H9 (cell line): ENCODE results near the gene MTMR1. TPM values are rescaled to one million over a fixed set of nuclear protein-coding genes. Genes with fewer than 3 reads are reported as not detected.

Experiments
- DNase-seq: peaks from one replicate; pipeline ENCODE4 v3.0.0-alpha.2; 2017
- H2AFZ ChIP-seq: one replicate; pipeline ENCODE4 v1.6.1; 2013; ENCODE audit warnings: mild to moderate bottlenecking, low read length, control low read depth, moderate library complexity
- H2AK5ac ChIP-seq: 2 replicates; pipeline ENCODE4 v1.6.1; 2013; ENCODE audit warnings: low read length, control low read depth, mixed read lengths; ENCODE audit not compliant: insufficient read length
- H2BK120ac ChIP-seq: one replicate; pipeline ENCODE4 v1.6.1; 2013; ENCODE audit warnings: low read depth, mild to moderate bottlenecking, low read length, control low read depth, inconsistent platforms; ENCODE audit not compliant: poor library complexity, severe bottlenecking
- H2BK12ac ChIP-seq: 2 replicates; pipeline ENCODE4 v1.6.1; 2013; ENCODE audit warnings: low read length, control low read depth, mixed read lengths, low read depth; ENCODE audit not compliant: insufficient read length
- H2BK15ac ChIP-seq: 2 replicates; pipeline ENCODE4 v1.6.1; 2013; ENCODE audit warnings: low read depth, low read length, control low read depth
- H2BK20ac ChIP-seq: one replicate; pipeline ENCODE4 v1.6.1; 2013; ENCODE audit warnings: low read depth, mild to moderate bottlenecking, low read length, control low read depth, inconsistent platforms; ENCODE audit not compliant: poor library complexity, severe bottlenecking
- H2BK5ac ChIP-seq: 2 replicates; pipeline ENCODE4 v1.6.1; 2013; ENCODE audit warnings: low read length, control low read depth, mixed read lengths; ENCODE audit not compliant: insufficient read length
- H3K14ac ChIP-seq: 2 replicates; pipeline ENCODE4 v1.6.1; 2013; ENCODE audit warnings: low read length, control low read depth; ENCODE audit not compliant: insufficient read depth
- H3K18ac ChIP-seq: 2 replicates; pipeline ENCODE4 v1.6.1; 2013; ENCODE audit warnings: low read depth, mild to moderate bottlenecking, mixed read lengths, low read length, control low read depth; ENCODE audit not compliant: insufficient read length
- H3K23ac ChIP-seq: 2 replicates; pipeline ENCODE4 v1.6.1; 2013; ENCODE audit warnings: low read length, control low read depth, mixed read lengths, low read depth; ENCODE audit not compliant: insufficient read length
- H3K23me2 ChIP-seq: 2 replicates; pipeline ENCODE4 v1.6.1; 2013; ENCODE audit warnings: low read depth, mild to moderate bottlenecking, mixed read lengths, low read length, control low read depth; ENCODE audit not compliant: insufficient read length, poor library complexity, severe bottlenecking
- H3K27ac ChIP-seq: 2 replicates; pipeline ENCODE4 v1.5.1; 2013; ENCODE audit warnings: low read length, control low read depth, mixed read lengths, low read depth; ENCODE audit not compliant: insufficient read length
- H3K27me3 ChIP-seq: 2 replicates; pipeline ENCODE4 v1.6.1; 2013; ENCODE audit warnings: low read length, control low read depth, inconsistent platforms; ENCODE audit not compliant: insufficient read depth
- H3K4ac ChIP-seq: 2 replicates; pipeline ENCODE4 v1.6.1; 2013; ENCODE audit warnings: low read depth, mild to moderate bottlenecking, control low read depth, inconsistent platforms, low read length, moderate library complexity
- H3K4me1 ChIP-seq: 2 replicates; pipeline ENCODE4 v1.6.1; 2013; ENCODE audit warnings: low read length, control low read depth, inconsistent platforms; ENCODE audit not compliant: insufficient read depth
- H3K4me2 ChIP-seq: 2 replicates; pipeline ENCODE4 v1.6.1; 2013; ENCODE audit warnings: low read length, control low read depth, mixed read lengths; ENCODE audit not compliant: insufficient read length, insufficient read depth
- H3K56ac ChIP-seq: 2 replicates; pipeline ENCODE4 v1.6.1; 2013; ENCODE audit warnings: low read depth, mild to moderate bottlenecking, mixed read lengths, low read length, control low read depth; ENCODE audit not compliant: insufficient read length
- H3K79me1 ChIP-seq: 2 replicates; pipeline ENCODE4 v1.6.1; 2013; ENCODE audit warnings: low read depth, mild to moderate bottlenecking, moderate library complexity, low read length, control low read depth, inconsistent platforms; ENCODE audit not compliant: insufficient read depth, poor library complexity, severe bottlenecking
- H3K79me2 ChIP-seq: 2 replicates; pipeline ENCODE4 v1.6.1; 2013; ENCODE audit warnings: low read length, control low read depth, inconsistent platforms; ENCODE audit not compliant: insufficient read depth
- H3K9ac ChIP-seq: 2 replicates; pipeline ENCODE4 v1.6.1; 2013; ENCODE audit warnings: low read length, control low read depth, mixed read lengths; ENCODE audit not compliant: insufficient read length; ENCODE audit errors: extremely low read depth
- H3K9me3 ChIP-seq: one replicate; pipeline ENCODE4 v1.6.1; 2013; ENCODE audit warnings: low read depth, low read length, inconsistent platforms; ENCODE audit not compliant: control insufficient read depth
- H3T11ph ChIP-seq: one replicate; pipeline ENCODE4 v1.6.1; 2013; ENCODE audit warnings: mild to moderate bottlenecking, low read length, control low read depth, inconsistent platforms
- H4K20me1 ChIP-seq: one replicate; pipeline ENCODE4 v1.6.1; 2013; ENCODE audit not compliant: control insufficient read depth, insufficient read length, insufficient read depth
- H4K5ac ChIP-seq: 2 replicates; pipeline ENCODE4 v1.6.1; 2013; ENCODE audit warnings: low read depth, mild to moderate bottlenecking, mixed read lengths, low read length, control low read depth; ENCODE audit not compliant: insufficient read length
- H4K8ac ChIP-seq: replicated peaks from 2 replicates; pipeline ENCODE4 v1.6.1; 2013; ENCODE audit warnings: low read length, control low read depth, mixed read lengths, low read depth; ENCODE audit not compliant: insufficient read length
- H4K91ac ChIP-seq: 2 replicates; pipeline ENCODE4 v1.6.1; 2013; ENCODE audit warnings: low read depth, mild to moderate bottlenecking, moderate library complexity, mixed read lengths, low read length, control low read depth; ENCODE audit not compliant: insufficient read length
- H3K27ac Mint-ChIP-seq, 3 experiments: 2 replicates in 2 of 3; 3 replicates in 1 of 3; pipeline ENCODE4 v1.8.0; 2020 to 2021; ENCODE audit warnings: mixed read lengths in 3 of 3, mild to moderate bottlenecking in 1 of 3, moderate library complexity in 1 of 3
- H3K27me3 Mint-ChIP-seq: 2 replicates; pipeline ENCODE4 v1.8.0; 2021; ENCODE audit warnings: low read depth, mild to moderate bottlenecking, moderate library complexity, mixed read lengths
- H3K36me3 Mint-ChIP-seq, 3 experiments: 2 replicates in 2 of 3; 3 replicates in 1 of 3; pipeline ENCODE4 v1.8.0; 2020 to 2021; ENCODE audit warnings: low read depth in 3 of 3, mixed read lengths in 3 of 3; ENCODE audit not compliant: insufficient read depth in 1 of 3
- H3K4me1 Mint-ChIP-seq, 2 experiments: 2 replicates each; pipeline ENCODE4 v1.8.0; 2020; ENCODE audit warnings: mixed read lengths in 2 of 2
- H3K4me3 Mint-ChIP-seq, 2 experiments: 2 replicates in 1 of 2; 3 replicates in 1 of 2; pipeline ENCODE4 v1.8.0; 2020 to 2021; ENCODE audit warnings: mild to moderate bottlenecking in 2 of 2, mixed read lengths in 2 of 2, moderate library complexity in 1 of 2
- H3K9me3 Mint-ChIP-seq, 2 experiments: 2 replicates in 1 of 2; 3 replicates in 1 of 2; pipeline ENCODE4 v1.8.0; 2020; ENCODE audit warnings: mild to moderate bottlenecking in 2 of 2, mixed read lengths in 2 of 2, moderate library complexity in 1 of 2
- CTCF ChIP-seq: fragments of 200-600 bp; sonication (generic); conservative IDR thresholded peaks from 3 replicates; pipeline ENCODE4 v1.8.0; 2021; ENCODE audit warnings: antibody characterized with exemption, mild to moderate bottlenecking
- total RNA-seq: library from RNA; stranded (reverse); gene quantifications from 2 replicates; pipeline ENCODE4 v1.2.1, GENCODE V29; 2021

The MTMR1 gene
- total RNA-seq, 1 experiment from 2014 or later, result 25.2 TPM

- H3K56ac ChIP-seq, result no peak overlapping the region
- H3K18ac ChIP-seq, result no peak overlapping the region
- no peak overlapping the region for H3K4me3 Mint-ChIP-seq
- H3K27ac Mint-ChIP-seq, result no peak overlapping the region
- no peak overlapping the region for H4K91ac ChIP-seq
- H3K79me1 ChIP-seq, result no peaks in the 10 kb centered on the region
- no peak overlapping the region for H2AFZ ChIP-seq
- peaks cover 11 to 14% of the 10 kb centered on the region in 2 experiments for H3K4me1 Mint-ChIP-seq
- H3K4ac ChIP-seq, result no peak overlapping the region
- H2BK15ac ChIP-seq, result no peak overlapping the region
- no peak overlapping the region for H4K8ac ChIP-seq
- H3K27me3 Mint-ChIP-seq, result no peaks in the 10 kb centered on the region
- H3K4me2 ChIP-seq, result no peak overlapping the region
- H3K27ac ChIP-seq, result no peak overlapping the region
- H3K9ac ChIP-seq, result no peak overlapping the region
- no peak overlapping the region for H2BK20ac ChIP-seq
- H3K9me3 ChIP-seq, result no peaks in the 10 kb centered on the region
- H2BK5ac ChIP-seq, result no peak overlapping the region
- H3K23me2 ChIP-seq, result no peaks in the 10 kb centered on the region
- no peak for TF ChIP-seq CTCF
- no peak overlapping the region for H2AK5ac ChIP-seq
- H3K36me3 Mint-ChIP-seq, result peaks cover 7 to 25% (median 8%) of the 10 kb centered on the region in 3 experiments
- no peak overlapping the region for H3K23ac ChIP-seq
- H3K14ac ChIP-seq, result no peak overlapping the region
- H3T11ph ChIP-seq, result no peak overlapping the region
- no peaks in the 10 kb centered on the region for H4K20me1 ChIP-seq
- no peak overlapping the region for H4K5ac ChIP-seq
- H2BK120ac ChIP-seq, result no peak overlapping the region
- no peaks in the 10 kb centered on the region for H3K27me3 ChIP-seq
- H3K4me1 ChIP-seq, result no peaks in the 10 kb centered on the region
- peaks cover 48 to 50% of the 10 kb centered on the region in 2 experiments for H3K9me3 Mint-ChIP-seq
- no peak overlapping the region for H2BK12ac ChIP-seq
- no peaks in the 10 kb centered on the region; the same call in 1 of the 2 replicates for H3K79me2 ChIP-seq
- DNase-seq, result no peak
Measured at GRCh38 chrX:150700107-150700506, 6.9 kb downstream of the MTMR1 start.
